NCI-H2227 (cell line): ENCODE results near the gene ZKSCAN1.
A peak's percentile ranks its signal among the peaks of the same experiment; 100 is the strongest.
"Not testable (repeated sequence)": the region's sequence is repeated elsewhere in the genome, so short reads cannot be mapped to it uniquely, and the experiment has no call there.

Source experiments
- DNase-seq: peaks from one replicate; lab custom pipeline; 2025; ENCODE audit not compliant: unreplicated experiment; lab: John Stamatoyannopoulos, UW

The ZKSCAN1 gene

DNA sequence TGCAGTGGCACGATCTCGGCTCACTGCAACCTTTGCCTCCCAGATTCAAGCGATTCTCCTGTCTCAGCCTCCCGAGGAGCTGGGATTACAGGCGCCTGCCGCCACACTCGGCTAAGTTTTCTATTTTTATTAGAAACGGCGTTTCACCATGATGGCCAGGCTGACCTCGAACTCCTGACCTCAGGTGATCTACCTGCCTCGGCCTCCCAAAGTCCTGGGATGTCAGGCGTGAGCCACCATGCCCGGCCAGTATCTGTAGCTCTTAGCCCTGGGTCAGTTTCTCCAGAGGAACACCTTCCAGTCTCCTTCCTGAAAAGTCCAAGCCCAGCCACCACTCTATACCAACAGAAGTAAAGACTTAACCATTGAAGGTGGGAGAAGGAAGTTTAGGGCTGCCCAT lies 15.2 kb upstream of the ZKSCAN1 start:
- no peak for DNase-seq

DNA sequence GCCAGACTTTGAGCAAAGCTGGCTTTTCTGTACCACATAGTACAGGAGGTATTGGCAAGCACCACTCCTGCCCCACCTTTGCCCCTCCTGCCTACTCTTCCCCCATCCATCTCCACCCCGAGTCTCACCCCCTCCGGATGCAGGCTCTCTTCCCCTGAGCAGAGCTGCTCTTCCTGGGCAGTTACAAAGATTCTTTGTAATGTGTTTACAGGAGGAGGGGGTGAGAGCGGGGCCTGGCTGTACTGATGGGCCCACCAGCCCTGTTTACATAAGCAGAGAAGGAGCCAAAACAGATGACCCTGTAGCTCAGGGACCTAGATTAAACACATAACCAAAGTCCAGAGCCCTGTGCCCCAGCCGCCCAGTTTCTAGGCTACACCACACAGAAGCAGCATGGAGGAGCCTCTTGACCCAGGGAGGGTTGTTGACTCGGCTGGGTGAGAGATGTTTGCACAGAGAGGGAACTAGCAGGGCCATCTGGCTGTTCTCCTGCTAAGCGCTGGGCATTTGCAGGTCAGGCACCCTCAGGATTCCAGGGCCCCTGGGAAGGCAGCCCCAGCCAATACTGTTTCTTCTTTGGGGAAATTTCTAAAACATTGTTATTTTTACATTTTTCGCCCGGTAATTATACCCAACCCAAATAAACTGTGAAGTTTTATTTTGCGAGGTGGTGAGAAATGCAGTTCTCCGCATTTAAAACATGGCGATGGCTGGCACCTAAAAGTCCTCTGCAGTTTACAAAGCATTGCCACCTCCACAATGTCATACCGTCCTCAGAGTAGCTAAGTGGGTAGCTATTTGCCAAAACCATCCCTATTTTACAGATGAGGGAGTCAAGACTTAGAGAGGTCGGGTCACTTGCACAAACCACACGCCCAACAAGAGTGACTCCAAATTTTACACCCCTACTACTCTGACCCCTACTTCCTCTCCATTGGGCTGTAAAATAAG lies 11.4 kb upstream of the ZKSCAN1 start:
- DNase-seq: peak; percentile 25

DNA sequence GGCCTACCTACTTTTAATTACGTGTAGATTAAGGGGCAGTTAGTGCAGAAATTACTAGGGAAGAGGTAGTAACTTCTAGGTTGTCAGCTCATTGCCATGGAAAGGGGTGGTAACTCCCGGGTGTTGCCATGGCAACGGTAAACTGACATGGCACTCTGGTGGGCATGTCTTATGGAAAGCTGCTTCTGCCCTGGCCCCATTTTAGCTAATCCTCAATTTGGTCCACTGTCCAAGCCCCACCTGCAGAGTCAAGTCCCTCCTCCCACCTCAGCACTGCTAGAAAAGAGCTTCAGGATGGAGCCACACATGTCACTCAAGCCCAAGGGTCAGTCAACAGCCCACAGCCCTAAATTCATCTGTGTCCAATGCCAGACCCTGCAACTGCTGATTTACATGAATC lies 7.5 kb upstream of the ZKSCAN1 start:
- DNase-seq: peak; percentile 15

DNA sequence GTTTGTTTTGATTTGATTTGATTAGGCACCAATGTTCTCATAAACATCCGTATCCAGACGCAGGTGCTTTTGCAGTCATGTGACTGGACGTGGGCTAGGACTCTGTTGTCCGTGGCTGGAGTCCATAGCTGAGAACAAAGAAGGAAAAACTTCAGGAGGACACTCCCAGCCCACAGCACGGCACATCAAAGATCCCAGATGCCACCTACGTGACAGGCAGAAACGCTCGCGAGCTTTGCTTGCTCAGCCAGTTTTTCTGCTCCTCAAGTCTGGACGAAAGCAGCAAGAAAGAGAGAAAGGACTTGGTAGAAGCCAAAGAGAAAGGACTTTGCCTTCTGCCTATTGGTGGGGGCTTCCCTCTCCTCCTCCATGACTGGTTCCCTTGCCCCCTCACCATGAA lies 6.9 kb upstream of the ZKSCAN1 start:
- DNase-seq: no peak

DNA sequence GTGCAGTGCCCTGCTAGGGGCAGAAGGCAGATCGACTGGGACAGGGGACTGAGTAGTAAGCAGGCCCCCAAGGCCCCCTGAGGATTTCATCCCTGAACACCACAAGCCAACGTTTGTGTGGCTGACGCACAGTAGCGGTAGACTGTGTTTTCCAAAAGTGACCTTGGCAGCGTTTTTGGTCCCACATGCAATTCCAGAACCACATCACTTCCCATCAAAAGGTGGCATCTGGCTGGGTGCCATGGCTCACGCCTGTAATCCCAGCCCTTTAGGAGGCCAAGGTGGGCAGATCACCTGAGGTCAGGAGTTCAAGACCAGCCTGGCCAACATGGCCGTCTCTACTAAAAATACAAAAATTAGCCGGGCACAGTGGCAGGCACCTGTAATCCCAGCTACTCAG lies 5.4 kb upstream of the ZKSCAN1 start:
- DNase-seq: not testable (repeated sequence)

DNA sequence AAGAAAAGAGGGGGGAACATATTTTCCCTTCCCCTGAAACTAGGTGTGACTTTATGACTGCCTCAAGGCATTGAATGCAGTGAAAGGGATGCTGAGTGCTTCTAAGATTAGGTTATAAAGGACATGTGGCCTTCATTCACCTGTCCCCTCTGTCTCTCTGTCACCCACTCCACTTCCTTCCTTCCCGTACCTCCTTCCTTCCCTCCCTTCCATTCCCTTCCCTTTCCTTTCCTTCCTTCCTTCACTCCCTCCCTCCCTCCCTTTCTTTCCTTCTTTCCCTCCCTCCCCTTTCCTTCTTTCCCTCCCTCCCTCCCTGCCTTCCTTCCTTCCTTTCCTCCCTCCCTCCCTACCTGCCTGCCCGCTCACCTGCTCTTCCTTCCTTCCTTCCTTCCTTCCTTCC lies 4.5 kb upstream of the ZKSCAN1 start:
- no peak for DNase-seq

DNA sequence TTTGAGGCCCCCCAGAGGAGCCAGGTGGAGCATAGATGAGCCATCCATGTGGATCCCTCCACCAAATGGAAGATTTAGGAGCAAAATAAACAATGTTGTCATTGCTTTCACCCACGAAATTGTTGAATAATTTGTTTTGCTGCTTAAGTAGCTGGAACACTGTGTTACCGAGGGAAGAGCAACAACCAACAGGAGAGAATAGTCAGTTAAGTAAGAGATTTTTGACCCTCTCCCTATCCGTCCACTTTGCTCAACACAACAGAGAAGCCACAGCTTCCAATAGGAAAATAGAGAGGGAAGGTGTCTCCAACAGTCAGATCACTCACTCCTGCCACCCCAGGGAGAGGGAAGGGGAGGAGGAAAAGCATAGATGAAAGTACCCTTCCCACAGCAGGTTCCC lies 3.9 kb upstream of the ZKSCAN1 start:
- no peak for DNase-seq

DNA sequence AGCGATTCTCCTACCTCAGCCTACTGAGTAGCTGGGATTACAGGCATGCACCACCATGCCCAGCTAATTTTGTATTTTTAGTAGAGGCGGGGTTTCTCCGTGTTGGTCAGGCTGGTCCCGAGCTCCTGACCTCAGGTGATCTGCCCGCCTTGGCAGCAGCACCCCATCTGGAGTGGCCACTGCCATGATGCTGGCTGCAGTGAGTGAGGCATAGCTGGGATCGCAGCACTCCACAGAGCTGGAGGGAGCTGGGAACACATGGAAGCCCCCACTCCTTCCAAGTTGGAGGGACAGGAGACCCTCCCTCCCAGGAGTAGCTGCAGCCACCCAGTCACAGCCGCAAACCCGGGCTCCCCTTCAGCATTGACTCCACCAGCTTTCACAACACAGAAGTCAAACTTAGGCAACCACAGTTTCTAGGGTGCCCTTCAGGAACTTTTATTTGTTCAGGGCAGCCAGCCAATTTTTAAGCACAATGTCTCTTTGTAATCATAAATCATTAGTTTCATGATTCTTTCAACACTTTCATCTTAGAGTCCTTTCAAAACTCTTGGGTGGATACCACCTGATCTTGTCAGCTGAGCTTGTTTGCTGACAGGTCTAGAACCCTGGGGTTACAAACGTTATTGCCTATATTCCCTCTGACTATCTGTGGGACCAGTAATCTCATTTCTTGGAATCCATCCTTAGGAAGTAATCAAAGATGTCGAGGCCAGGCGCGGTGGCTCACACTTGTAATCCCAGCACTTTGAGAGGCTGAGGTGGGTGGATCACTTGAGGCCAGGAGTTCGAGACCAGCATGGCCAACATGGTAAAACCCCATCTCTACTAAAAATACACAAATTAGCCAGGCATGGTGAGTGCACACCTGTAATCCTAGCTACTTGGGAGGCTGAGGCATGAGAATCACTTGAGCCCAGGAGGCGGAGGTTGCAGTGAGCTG lies 2.7 kb upstream of the ZKSCAN1 start:
- not testable (repeated sequence) for DNase-seq

DNA sequence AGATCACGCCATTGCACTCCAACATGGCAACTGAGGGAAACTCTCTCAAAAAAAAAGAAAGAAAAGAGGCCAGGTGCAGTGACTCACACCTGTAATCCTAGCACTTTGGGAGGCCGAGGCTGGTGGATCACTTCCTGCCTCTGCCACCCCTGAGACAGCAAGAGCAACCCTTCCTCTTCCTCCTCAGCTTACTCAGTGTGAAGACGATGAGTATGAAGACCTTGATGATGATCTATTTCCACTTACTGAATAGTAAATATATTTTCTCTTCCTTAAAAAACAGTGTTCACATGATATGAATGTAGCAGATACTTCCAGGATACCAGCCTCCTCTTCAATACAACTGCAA lies 2.1 kb upstream of the ZKSCAN1 start:
- no peak for DNase-seq

DNA sequence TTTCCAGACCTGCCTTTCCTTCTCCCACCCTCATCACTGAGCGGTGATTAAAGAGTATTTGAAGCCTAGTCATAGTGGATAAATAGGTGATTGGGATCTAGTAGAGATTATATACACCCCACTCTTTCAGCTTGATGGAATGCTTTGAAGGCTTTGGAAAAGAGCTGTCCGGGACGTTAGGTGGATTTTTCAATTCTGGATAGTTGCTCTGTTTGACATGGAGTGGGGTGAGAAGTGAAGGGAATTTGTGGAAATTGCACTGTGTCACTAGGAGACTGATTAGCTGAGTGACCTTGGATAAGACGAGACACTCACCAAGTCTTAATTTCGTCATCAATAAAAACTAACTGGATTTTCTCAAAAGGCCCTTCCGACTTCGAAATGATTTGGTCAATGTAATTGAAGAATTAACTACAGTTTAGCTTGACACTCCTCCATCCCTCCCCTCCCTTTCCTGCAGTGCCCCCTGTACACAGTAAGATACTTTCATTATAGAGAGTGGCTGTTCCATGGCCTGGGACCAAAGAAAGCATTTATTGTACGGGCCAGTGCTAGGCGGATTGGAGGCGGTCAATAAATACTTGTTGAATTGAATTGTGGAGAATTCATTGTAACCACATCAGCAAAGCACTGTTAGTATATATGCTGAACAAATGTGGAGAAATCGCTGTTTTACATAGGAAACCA lies 962 bp downstream of the ZKSCAN1 start:
- DNase-seq: peak; percentile 25

DNA sequence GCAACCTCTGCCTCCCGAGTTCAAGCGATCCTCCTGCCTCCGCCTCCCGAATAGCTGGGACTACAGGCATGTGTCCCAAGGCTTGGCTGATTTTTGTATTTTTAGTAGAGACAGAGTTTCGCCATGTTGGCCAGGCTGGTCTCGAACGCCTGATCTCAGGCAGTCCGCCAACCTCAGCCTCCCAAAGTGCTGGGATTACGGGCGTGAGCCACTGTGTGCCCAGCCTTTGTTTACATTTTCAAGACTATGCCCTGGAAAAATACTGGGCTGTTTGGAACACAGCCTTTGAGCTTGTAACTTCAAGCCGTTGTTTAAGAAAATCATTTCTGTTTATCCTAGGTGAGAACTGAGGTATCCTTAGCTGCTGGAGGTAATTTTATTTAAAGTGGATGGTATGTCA lies 1.9 kb downstream of the ZKSCAN1 start:
- DNase-seq: no peak

DNA sequence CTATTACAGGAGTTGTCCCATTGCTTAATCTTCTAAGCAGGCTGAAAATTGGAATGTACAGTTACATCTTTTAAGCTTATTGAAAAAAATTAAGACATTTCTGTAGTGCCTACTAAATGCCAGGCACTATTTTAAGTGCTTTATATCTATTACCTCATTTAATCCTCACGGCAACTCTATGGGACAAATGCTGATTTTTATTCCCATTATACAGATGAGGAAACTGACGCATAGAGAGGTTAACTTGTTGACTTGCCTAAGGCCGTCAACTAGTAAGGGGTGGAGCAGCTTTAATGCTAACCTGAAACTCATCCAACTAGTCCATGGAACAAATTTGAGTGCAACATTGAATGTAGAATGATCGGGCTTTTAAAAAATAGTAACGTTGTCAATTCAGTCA lies 2.5 kb downstream of the ZKSCAN1 start:
- no peak for DNase-seq

DNA sequence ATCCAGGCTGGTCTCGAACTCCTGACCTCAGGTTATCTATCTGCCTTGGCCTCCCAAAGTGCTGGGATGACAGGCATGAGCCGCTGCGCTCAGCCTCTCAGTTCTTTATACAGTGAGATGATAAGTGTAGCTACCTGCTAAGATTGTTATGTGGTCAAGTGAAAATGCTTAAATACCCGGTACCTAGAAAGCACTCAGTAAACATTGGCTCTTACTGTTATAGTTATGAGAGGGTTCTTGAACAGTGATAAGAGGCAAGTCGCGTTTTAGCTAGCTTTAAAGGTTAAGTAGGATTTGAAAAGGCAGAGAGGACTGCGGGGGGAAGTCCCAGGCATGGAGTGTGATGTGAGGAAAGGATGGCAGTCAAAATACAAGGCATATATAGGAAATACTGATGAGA lies 4.5 kb downstream of the ZKSCAN1 start:
- no peak for DNase-seq

DNA sequence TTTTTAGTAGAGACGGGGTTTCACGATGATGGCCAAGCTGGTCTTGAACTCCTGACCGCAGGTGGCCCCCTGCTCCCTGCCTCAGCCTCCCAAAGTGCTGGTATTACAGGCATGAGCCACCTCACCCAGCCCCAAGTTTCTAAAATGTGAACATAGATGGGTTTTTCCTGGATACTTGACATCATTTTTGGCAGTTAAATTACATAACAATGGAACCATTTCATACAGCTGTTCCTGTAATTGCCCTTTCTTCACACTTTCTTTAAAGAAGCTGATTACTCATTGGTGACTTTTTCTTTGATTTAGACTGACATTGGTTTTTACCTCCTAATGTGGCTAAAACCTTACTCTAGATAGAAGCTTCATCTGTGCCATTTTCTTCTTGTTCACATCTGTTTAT lies 5.9 kb downstream of the ZKSCAN1 start:
- DNase-seq: no peak

DNA sequence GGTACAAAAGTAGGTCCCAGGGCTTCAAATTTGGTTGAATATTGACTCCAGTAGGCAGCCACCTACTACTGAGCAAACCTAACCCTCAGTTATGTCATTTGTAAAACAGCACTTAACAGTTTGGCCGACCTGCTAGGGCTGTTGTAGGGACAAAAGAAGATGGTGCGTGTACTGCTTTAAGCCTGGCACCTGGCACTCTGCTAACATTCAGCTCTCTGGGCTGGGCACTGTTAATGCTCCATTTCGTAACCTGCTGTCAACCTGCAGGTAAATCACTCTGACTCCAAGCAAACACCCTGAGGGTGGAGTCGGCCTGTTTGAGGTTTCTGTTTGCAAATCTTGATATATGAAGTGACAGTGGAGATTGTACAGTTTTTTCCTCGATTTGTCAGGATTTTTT lies 7.2 kb downstream of the ZKSCAN1 start:
- no peak for DNase-seq

DNA sequence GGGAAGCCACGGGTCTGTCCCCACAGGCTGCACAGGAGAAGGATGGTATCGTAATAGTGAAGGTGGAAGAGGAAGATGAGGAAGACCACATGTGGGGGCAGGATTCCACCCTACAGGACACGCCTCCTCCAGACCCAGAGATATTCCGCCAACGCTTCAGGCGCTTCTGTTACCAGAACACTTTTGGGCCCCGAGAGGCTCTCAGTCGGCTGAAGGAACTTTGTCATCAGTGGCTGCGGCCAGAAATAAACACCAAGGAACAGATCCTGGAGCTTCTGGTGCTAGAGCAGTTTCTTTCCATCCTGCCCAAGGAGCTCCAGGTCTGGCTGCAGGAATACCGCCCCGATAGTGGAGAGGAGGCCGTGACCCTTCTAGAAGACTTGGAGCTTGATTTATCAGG lies 8.1 kb downstream of the ZKSCAN1 start:
- no peak for DNase-seq

DNA sequence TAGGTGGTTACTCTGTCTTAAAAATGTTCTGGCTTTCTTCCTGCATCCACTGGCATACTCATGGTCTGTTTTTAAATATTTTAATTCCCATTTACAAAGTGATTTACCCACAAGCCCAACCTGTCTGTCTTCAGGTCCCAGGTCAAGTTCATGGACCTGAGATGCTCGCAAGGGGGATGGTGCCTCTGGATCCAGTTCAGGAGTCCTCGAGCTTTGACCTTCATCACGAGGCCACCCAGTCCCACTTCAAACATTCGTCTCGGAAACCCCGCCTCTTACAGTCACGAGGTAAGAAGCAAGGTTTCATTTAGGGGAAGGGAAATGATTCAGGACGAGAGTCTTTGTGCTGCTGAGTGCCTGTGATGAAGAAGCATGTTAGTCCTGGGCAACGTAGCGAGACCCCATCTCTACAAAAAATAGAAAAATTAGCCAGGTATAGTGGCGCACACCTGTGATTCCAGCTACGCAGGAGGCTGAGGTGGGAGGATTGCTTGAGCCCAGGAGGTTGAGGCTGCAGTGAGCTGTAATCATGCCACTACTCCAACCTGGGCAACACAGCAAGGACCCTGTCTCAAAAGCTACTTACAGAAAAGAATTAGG lies 8.7 kb downstream of the ZKSCAN1 start:
- DNase-seq: no peak

DNA sequence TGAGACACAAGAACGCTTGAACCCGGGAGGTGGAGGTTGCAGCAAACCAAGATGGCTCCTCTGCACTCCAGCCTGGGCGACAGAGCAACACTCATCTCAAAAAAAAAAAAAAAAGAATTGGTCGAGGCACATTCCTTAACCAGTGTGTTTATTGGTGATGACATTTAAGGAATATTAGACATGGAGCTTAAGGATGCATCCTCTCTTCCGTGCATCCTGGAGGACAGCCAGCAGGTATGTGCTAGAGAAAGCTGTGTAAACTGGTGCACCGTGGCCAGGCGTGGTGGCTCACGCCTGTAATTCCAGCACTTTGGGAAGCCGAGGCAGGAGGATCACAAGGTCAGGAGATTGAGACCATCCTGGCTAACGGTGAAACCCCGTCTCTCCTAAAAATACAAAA lies 11.8 kb downstream of the ZKSCAN1 start:
- no peak for DNase-seq

DNA sequence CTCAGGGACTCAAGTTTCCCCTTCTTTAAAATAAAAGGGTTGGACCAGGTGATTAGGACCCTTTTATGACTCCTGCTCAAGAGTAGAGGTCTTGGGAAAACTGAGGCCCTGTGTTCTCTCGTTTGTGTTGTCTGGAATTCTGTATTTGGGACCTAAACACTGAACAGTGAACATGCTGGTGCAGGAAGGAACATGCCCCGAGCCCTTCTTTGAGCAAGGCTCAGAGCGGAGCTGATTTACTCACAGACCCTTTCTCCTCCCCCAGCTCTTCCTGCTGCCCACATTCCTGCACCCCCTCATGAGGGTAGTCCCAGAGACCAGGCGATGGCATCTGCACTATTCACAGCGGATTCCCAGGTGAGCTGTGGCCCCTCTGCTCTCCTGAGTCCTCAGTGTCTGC lies 14.2 kb downstream of the ZKSCAN1 start:
- DNase-seq: no peak

DNA sequence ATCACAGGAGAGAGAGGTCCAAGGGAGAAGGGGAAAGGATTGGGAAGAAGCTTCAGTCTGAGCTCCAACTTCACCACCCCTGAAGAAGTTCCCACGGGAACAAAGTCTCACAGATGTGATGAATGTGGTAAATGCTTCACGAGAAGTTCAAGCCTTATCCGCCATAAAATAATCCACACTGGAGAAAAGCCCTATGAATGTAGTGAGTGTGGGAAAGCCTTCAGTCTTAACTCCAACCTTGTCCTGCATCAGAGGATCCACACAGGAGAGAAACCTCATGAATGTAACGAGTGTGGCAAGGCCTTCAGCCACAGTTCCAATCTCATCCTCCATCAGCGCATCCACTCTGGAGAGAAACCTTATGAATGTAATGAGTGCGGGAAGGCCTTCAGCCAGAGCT lies 18.1 kb downstream of the ZKSCAN1 start:
- DNase-seq: no peak

DNA sequence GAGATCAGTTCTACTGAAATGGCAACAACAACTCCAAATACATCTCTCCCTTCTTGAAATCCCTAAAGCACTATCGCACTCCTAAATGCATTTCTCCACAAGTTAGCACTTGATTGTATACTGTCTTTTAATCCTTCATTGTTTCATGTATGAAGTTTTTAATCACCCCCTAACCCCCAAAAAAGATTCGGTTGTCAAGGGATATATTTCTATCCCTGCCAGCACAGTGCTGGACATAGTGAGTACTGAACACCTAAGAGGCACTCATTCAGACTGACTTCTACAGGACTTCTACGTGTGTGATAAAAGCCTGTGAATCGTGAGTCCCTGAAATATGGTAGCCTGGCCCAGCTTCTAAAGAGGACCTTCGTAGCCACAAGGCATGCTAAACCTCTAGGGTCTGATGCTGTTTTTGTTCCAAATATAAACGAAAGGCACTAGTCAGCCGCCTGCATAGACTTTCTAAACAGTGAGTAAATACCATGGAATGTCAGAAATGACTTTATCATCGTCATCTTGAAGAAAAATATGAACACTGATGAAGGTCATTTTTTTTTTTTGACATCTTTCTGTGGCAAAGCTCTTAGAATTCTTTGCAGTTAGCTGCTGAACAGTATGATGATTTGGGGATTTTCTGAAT lies 19.6 kb downstream of the ZKSCAN1 start:
- no peak for DNase-seq
